HL-60/S4 treated with phorbol 12-myristate 13-acetate at 8.2 ng/mL for 4 days and 3 days (cell line): ENCODE measurements around the gene AKT1S1.

Source experiments
- in situ Hi-C: fragments of 300-500 bp; cut with MboI; formaldehyde crosslinking; loops from 2 replicates; pipeline ENCODE4 v1.15.0; 2022; ENCODE audit warnings: low sequenced_read_pairs

AKT1S1 gene

GRCh38 chr19:49855676-49856573, 21.2 kb downstream of the AKT1S1 start:
- in situ Hi-C loops, result no loop called here

GRCh38 chr19:49855277-49855675, 21.9 kb downstream of the AKT1S1 start:
- in situ Hi-C loops, result no loop called here

GRCh38 chr19:49854378-49855263, 22.5 kb downstream of the AKT1S1 start:
- in situ Hi-C loops, result no loop called here

GRCh38 chr19:49853852-49854377, 23.2 kb downstream of the AKT1S1 start:
- in situ Hi-C loops, result no loop called here

GRCh38 chr19:49852631-49853126, 24.5 kb downstream of the AKT1S1 start:
- in situ Hi-C loops, result no loop called here

GRCh38 chr19:49851456-49852259, 25.5 kb downstream of the AKT1S1 start:
- in situ Hi-C loops, result no loop called here

- in situ Hi-C loops, result no loop called here
Observed at GRCh38 chr19:49850487-49851342, 26.4 kb downstream of the AKT1S1 start, which contains the start of gene PTOV1. TSS of gene PTOV1 (plus strand) at chr19:49851159.

GRCh38 chr19:49850221-49850486, 27.0 kb downstream of the AKT1S1 start:
- in situ Hi-C loops, result no loop called here

- in situ Hi-C loops, result no loop called here
Observed at GRCh38 chr19:49849433-49850220, 27.5 kb downstream of the AKT1S1 start.

- in situ Hi-C loops, result no loop called here
Observed at GRCh38 chr19:49848938-49849337, 28.2 kb downstream of the AKT1S1 start.

GRCh38 chr19:49847731-49848696, 29.1 kb downstream of the AKT1S1 start:
- in situ Hi-C loops, result no loop called here

GRCh38 chr19:49846408-49846807, 30.7 kb downstream of the AKT1S1 start:
- in situ Hi-C loops, result no loop called here

GRCh38 chr19:49845414-49845813, 31.7 kb downstream of the AKT1S1 start:
- in situ Hi-C loops, result no loop called here

- in situ Hi-C loops, result no loop called here
Observed at GRCh38 chr19:49844138-49845095, 32.7 kb downstream of the AKT1S1 start.

- in situ Hi-C loops, result no loop called here
Observed at GRCh38 chr19:49843265-49843664, 33.9 kb downstream of the AKT1S1 start.

- in situ Hi-C loops, result no loop called here
Observed at GRCh38 chr19:49840736-49841249, 36.4 kb downstream of the AKT1S1 start.
